GM13977 (cell line): ENCODE results near the gene MBOAT1.

ENCODE experiments used
- DNase-seq: peaks from one replicate; pipeline ENCODE4 v3.0.0; 2012; ENCODE audit warnings: low spot score
- in situ Hi-C: fragments of 300-500 bp; cut with MboI; formaldehyde crosslinking; loops from one replicate; pipeline ENCODE4 v1.12.0; 2022; ENCODE audit warnings: low sequenced_read_pairs, low pct_unique_long_range_greater_than_20kb, mixed read lengths, inconsistent platforms; ENCODE audit not compliant: unreplicated experiment
- TF ChIP-seq, protein P1 (sequence below): IDR thresholded peaks from 2 replicates; pipeline ENCODE4 v1.5.1; 2012; ENCODE audit warnings: mild to moderate bottlenecking, control low read depth; ENCODE audit not compliant: insufficient read depth; ENCODE audit errors: extremely low read depth, missing control alignments

MBOAT1 gene

GRCh38 chr6:20085817-20086216 lies 126.5 kb downstream of the MBOAT1 start:
- no peak for DNase-seq
- in situ Hi-C loops, result loop anchor here (25.0 kb wide), 1 partner anchor 451 kb away; the partner anchor contains the start of gene CDKAL1
- TF ChIP-seq, protein P1, sequence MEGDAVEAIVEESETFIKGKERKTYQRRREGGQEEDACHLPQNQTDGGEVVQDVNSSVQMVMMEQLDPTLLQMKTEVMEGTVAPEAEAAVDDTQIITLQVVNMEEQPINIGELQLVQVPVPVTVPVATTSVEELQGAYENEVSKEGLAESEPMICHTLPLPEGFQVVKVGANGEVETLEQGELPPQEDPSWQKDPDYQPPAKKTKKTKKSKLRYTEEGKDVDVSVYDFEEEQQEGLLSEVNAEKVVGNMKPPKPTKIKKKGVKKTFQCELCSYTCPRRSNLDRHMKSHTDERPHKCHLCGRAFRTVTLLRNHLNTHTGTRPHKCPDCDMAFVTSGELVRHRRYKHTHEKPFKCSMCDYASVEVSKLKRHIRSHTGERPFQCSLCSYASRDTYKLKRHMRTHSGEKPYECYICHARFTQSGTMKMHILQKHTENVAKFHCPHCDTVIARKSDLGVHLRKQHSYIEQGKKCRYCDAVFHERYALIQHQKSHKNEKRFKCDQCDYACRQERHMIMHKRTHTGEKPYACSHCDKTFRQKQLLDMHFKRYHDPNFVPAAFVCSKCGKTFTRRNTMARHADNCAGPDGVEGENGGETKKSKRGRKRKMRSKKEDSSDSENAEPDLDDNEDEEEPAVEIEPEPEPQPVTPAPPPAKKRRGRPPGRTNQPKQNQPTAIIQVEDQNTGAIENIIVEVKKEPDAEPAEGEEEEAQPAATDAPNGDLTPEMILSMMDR, result no peak

- no peak for DNase-seq
- in situ Hi-C loops, result loop anchor here (25.0 kb wide), 1 partner anchor 453 kb away; the partner anchor contains the start of gene CDKAL1
- TF ChIP-seq, protein P1, result no peak
These were observed 127.9 kb downstream of the MBOAT1 start for GRCh38 chr6:20084411-20084810.

DNA sequence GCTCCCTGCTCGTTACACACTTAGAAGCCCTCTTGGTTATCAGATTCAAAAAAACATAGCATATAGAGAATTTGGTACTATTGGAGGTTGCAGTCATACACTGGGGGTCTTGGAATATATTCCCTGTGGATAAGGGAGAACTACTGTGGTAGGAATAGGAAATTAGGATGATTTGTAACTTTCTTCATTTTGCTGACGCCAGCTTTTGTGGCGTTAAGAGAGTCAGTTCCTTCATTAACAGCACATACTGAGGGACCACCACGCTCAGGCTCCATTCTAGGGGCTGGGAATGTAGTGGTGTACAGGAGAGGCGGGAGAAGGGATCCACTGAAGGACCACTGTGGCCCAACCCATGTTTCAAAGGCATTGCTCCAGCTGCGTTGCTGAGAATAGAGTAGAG lies 140.3 kb downstream of the MBOAT1 start:
- TF ChIP-seq, protein P1, result no peak
- in situ Hi-C loops, result no loop called here
- DNase-seq, result no peak

GRCh38 chr6:20070047-20070446 lies 142.2 kb downstream of the MBOAT1 start:
- DNase-seq, result no peak
- TF ChIP-seq, protein P1, result no peak
- in situ Hi-C loops, result no loop called here

DNA sequence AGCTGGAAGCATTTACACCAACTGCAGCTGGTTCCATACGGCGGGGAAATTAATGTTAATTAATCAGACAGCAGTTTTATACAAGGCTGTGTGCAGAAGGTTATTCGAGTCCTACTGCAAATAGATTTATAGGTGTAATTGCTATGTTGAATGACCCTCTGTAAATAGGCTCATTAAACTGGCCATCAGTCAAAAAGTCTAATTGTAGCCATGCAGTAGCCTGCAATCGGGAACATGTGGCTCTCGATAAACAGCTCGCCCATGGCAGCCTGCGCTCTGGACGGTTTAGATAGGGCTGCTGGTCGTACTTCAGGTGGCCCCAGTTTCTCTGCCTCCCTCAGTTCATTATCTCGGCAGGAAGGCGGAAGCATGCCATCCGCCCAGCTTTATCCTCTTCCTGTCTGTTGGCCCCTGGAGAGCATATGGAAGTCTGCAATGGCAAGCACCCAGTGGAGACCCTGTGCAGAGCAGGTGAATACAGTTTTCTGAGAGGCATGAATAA lies 143.2 kb downstream of the MBOAT1 start:
- TF ChIP-seq, protein P1, result no peak
- no peak for DNase-seq
- in situ Hi-C loops, result no loop called here

GRCh38 chr6:20068421-20068988 lies 143.8 kb downstream of the MBOAT1 start:
- TF ChIP-seq, protein P1, result no peak
- in situ Hi-C loops, result no loop called here
- DNase-seq, result no peak
